ENCODE results near the gene BTBD19. TPM values are rescaled to one million over a fixed set of nuclear protein-coding genes. Genes with fewer than 3 reads are reported as not detected.
"Not testable (repeated sequence)": the region's sequence is repeated elsewhere in the genome, so short reads cannot be mapped to it uniquely, and the experiment has no call there.

Gene BTBD19
- total RNA-seq, 4 donors from 2014 or later: 1.0 to 4.0 (median 2.4) TPM

DNA sequence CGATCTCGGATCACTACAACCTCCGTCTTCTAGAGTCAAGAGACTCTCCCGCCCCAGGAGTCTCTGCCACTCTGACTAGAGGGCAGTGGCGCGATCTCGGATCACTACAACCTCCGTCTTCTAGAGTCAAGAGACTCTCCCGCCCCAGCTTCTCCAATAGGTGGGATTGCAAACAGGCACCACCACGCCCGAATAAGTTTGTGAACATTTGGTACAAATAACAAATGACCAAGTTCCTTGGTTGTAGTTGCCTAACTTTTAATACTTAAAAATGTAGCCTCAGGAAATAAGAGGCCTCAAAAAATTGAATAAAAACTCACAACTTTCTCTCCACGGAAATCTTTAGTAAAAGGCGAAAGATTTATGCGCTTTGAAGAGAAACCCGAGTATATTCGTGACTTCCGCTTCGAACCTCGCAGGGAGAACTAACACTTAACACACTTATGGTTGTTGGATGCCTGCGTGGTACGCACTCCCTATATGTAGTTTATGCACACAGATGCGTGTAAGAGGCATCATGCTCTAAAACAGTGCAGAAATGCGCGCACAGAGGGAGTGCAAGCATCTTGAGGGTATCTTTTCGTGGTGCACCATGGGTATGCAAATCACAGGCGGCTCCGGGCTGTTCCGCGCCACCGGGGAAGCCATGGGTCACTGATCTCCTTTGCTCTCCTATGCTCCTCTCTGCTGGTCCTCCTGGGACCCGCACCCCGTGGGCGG is 11.4 kb downstream of the BTBD19 start:
- TF ChIP-seq, protein P1, sequence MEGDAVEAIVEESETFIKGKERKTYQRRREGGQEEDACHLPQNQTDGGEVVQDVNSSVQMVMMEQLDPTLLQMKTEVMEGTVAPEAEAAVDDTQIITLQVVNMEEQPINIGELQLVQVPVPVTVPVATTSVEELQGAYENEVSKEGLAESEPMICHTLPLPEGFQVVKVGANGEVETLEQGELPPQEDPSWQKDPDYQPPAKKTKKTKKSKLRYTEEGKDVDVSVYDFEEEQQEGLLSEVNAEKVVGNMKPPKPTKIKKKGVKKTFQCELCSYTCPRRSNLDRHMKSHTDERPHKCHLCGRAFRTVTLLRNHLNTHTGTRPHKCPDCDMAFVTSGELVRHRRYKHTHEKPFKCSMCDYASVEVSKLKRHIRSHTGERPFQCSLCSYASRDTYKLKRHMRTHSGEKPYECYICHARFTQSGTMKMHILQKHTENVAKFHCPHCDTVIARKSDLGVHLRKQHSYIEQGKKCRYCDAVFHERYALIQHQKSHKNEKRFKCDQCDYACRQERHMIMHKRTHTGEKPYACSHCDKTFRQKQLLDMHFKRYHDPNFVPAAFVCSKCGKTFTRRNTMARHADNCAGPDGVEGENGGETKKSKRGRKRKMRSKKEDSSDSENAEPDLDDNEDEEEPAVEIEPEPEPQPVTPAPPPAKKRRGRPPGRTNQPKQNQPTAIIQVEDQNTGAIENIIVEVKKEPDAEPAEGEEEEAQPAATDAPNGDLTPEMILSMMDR (IDR thresholded peaks at IDR 0.05): no peak
- peak in 1 of 2 donors; percentile 58 for TF ChIP-seq POLR2A (IDR thresholded peaks at IDR 0.05)
- DNase-seq (ENCODE audit: low spot score in 2 of 2): peak; percentile 77 to 96
- WGBS, 2 donors: 0 to 2% methylated on average over 25 to 33 of the region's 33 CpGs

DNA sequence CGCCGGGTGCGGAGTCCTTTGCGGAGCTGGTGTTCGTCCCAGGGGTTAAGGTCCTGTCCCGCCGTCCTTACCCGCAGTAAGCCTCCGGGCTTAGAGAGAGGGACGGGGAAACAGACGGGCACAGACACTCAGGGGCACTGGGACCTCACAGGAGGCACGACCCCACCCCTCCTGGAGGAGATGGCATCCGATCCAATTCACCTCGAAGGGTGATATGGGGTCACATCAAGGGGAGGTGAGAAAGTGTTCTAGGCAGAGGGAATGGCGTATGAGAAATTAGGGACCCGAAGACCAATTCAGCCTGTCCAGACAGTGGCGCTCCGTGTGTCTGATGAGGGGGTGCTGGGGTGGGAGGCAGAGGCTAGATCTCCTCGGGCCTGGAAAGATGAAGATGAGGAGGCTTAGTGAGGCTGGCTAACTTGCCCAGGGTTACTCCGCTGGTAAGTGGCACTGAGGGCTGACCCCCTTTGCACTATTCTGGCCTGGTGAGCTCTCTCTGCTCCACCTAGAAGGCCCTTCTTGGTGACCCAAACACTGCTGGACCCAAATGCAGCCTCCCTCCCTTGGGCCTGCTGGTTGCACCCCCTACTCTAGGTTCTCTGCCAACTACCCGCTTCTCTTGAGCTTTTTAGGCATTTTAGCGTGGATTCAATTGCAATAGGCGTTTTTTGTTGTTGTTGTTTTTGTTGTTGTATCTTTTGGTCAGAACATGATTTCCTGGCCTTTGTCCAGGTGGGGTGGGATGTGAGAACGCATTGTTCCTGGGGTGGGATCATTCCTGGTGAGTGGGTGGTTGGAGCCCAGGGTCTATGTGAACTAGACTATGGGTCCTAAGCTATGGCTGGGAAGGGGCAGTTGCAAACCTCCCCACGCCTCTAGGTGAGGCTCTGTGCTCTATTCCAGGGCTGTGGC is 12.3 kb downstream of the BTBD19 start:
- DNase-seq (ENCODE audit: low spot score in 2 of 2): no peak
- intact Hi-C loops (cut with DNase I; ENCODE audit: low total_unique reads): no loop called here
- 26 to 27% methylated on average over 25 of the region's 25 CpGs for WGBS, 2 donors
- TF ChIP-seq POLR2A (IDR thresholded peaks at IDR 0.05): no peak
- TF ChIP-seq, protein P1 (IDR thresholded peaks at IDR 0.05): no peak
- H3K4me3 ChIP-seq (ENCODE audit: low read depth, poor library complexity, severe bottlenecking): peak overlapping the region; percentile 30

More for the DNA sequence above, 11.4 kb downstream of the BTBD19 start:
- intact Hi-C loops (cut with DNase I; ENCODE audit: low total_unique reads): no loop called here
- peak overlapping the region; percentile 30 for H3K4me3 ChIP-seq (ENCODE audit: low read depth, poor library complexity, severe bottlenecking)

DNA sequence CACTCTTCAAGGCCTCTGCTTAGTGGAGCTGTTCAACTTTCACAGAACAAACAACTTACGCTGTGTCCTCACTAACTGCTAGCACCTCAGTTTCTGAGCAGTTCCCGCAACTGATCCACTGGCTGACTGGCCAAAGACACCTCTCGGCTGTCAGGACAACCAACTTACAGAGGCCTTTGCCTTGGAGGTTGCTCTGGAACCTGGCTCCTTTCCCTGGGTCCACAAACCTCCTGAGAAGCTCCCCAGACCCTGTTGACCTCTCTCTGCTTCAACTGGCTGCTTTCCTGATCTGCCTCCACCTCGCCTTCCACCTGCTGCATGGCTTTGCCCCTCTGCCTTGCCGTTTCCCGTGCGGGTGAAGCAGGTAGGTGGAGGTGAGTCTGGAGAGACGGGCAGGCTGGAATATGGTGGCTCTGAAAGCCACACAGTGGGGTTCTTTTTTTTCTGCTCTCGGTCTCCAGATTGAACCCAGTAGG is 13.0 kb downstream of the BTBD19 start:
- TF ChIP-seq POLR2A (IDR thresholded peaks at IDR 0.05): no peak
- TF ChIP-seq, protein P1 (IDR thresholded peaks at IDR 0.05): no peak
- intact Hi-C loops (cut with DNase I; ENCODE audit: low total_unique reads): no loop called here
- H3K4me3 ChIP-seq (ENCODE audit: low read depth, poor library complexity, severe bottlenecking): no peak overlapping the region
- 90 to 93% methylated on average over 9 of the region's 9 CpGs for WGBS, 2 donors
- no peak for DNase-seq (ENCODE audit: low spot score in 2 of 2)

DNA sequence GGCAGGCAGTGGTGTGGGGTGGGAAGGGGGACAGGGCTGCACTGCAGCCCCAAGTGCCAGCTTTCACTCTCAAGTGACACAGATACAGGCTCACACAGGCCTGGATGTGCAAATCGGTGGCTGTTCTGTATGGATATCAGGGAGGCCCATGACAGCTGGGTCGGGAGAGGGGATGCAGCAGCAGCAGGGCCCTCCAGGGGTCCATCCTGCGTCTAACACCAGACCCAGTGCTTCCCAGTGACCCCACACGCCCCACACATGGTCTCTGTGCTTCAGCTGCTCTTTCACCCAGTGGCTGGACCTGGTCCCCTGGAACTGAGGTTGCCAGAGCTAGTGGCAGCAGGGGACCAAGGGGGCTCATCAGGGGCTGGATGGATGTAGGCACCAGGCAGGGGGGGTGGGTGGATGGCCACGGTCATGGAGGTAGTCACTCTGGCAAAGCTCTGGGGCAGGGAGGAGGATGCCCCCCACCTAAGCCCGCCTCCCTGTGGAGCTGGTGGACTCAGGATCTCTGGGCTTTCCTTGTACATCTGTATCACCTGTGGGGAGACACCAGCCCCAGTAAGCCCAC is 13.9 kb downstream of the BTBD19 start:
- DNase-seq (ENCODE audit: low spot score in 2 of 2): no peak
- 85 to 88% methylated on average over 6 of the region's 6 CpGs for WGBS, 2 donors
- H3K4me3 ChIP-seq (ENCODE audit: low read depth, poor library complexity, severe bottlenecking): no peak overlapping the region
- no peak for TF ChIP-seq POLR2A (IDR thresholded peaks at IDR 0.05)
- TF ChIP-seq, protein P1 (IDR thresholded peaks at IDR 0.05): no peak
- intact Hi-C loops (cut with DNase I; ENCODE audit: low total_unique reads): no loop called here

DNA sequence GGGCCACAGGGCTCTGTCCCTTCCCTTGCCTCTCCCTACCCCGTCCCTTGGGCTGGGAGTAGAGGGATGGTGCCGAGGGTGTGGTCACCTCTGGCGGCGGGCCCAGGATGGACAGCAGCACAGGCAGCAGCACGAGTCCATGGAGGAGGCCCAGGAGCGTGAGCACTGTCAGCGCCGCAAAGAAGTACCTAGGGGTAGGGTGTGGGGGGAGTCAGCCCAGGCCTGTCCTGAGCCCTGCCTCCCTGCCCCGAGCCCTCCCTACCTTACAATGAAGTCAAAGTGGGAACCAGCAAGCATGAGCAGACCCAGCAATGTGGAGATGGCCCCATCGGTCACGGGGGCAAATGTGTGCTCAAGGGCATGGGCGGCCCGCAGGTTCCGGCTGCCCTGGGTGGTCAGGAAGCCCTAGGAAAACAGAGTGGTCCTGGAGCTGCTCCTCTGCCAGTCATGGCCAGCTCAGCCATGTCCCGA is 14.7 kb downstream of the BTBD19 start:
- no peak overlapping the region for H3K4me3 ChIP-seq (ENCODE audit: low read depth, poor library complexity, severe bottlenecking)
- no peak for DNase-seq (ENCODE audit: low spot score in 2 of 2)
- intact Hi-C loops (cut with DNase I; ENCODE audit: low total_unique reads): no loop called here
- 68 to 82% methylated on average over 13 to 14 of the region's 15 CpGs for WGBS, 2 donors
- TF ChIP-seq, protein P1 (IDR thresholded peaks at IDR 0.05): no peak
- TF ChIP-seq POLR2A (IDR thresholded peaks at IDR 0.05): no peak

DNA sequence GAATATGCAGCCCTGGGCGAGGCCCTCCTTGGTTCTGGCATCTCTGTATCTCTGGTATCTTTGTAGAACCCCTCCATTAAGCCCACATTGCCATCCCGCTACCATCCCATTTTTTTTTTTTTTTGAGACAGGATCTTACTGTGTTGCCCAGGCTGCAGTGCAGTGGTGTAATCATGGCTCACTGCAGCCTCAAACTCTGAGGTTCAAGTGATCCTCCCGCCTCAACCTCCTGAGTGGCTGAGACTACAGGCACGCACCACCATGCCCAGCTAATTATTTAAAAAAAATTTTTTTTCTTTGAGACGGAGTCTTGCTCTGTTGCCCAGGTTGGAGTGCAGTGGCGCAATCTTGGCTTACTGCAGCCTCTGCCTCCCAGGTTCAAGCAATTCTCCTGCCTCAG is 16.1 kb downstream of the BTBD19 start:
- DNase-seq (ENCODE audit: low spot score in 2 of 2); intact Hi-C loops (cut with DNase I; ENCODE audit: low total_unique reads); H3K4me3 ChIP-seq (ENCODE audit: low read depth, poor library complexity, severe bottlenecking): not testable (repeated sequence)
- WGBS, 2 donors: 96 to 97% methylated on average over 6 of the region's 6 CpGs

All from lower leg skin (tissue), 4 donors.